ENCODE results near the gene SLC5A12.

The SLC5A12 gene

GRCh38 chr11:26712497-26712896 is 9.4 kb downstream of the SLC5A12 start:
- Histone ChIP-seq H3K4me3 (ENCODE audit: low read length) (no peak overlapping the region), H3K79me2 (ENCODE audit: low read length) (no peaks in the 10 kb centered on the region), H3K4me2 (ENCODE audit: low read depth, low read length) (no peak overlapping the region), H2AFZ (ENCODE audit: low read length) (no peak overlapping the region), H3K9me2 (replicated peaks; ENCODE audit: insufficient read depth, low read length) (no peaks in the 10 kb centered on the region), H3K27ac (ENCODE audit: low read length) (no peak overlapping the region), H3K9ac (ENCODE audit: low read length) (no peak overlapping the region), H4K20me1 (ENCODE audit: insufficient read depth, low read length) (no peaks in the 10 kb centered on the region), H3K9me3 (replicated peaks; ENCODE audit: insufficient read depth, low read length) (no peaks in the 10 kb centered on the region), H3K27me3 (replicated peaks; ENCODE audit: insufficient read depth, low read length) (no peaks in the 10 kb centered on the region), H3K4me1 (ENCODE audit: low read length) (no peaks in the 10 kb centered on the region), H3F3A (ENCODE audit: insufficient read depth, low read length) (no peaks in the 10 kb centered on the region), H3K36me3 (replicated peaks; ENCODE audit: insufficient read depth, low read length) (no peaks in the 10 kb centered on the region)
- TF ChIP-seq EZH2 (optimal IDR thresholded peaks at IDR 0.05; ENCODE audit: low read depth, low read length) (no peak), CTCF (IDR thresholded peaks at IDR 0.05; ENCODE audit: low read length) (no peak), EZH2phosphoT487 (IDR thresholded peaks at IDR 0.05; ENCODE audit: low read length) (no peak)
- DNase-seq = no peak

GRCh38 chr11:26710489-26710888 is 11.4 kb downstream of the SLC5A12 start:
- no peaks in the 10 kb centered on the region for H3K36me3 ChIP-seq (replicated peaks; ENCODE audit: insufficient read depth, low read length)
- TF ChIP-seq EZH2phosphoT487 (IDR thresholded peaks at IDR 0.05; ENCODE audit: low read length) = no peak
- TF ChIP-seq CTCF (IDR thresholded peaks at IDR 0.05; ENCODE audit: low read length) = no peak
- no peak for TF ChIP-seq EZH2 (optimal IDR thresholded peaks at IDR 0.05; ENCODE audit: low read depth, low read length)
- no peak overlapping the region for H3K9ac ChIP-seq (ENCODE audit: low read length)
- no peak overlapping the region for H3K4me2 ChIP-seq (ENCODE audit: low read depth, low read length)
- no peak overlapping the region for H3K4me3 ChIP-seq (ENCODE audit: low read length)
- no peak for DNase-seq
- no peaks in the 10 kb centered on the region for H3K4me1 ChIP-seq (ENCODE audit: low read length)
- no peaks in the 10 kb centered on the region for H4K20me1 ChIP-seq (ENCODE audit: insufficient read depth, low read length)
- H3F3A ChIP-seq (ENCODE audit: insufficient read depth, low read length) = no peaks in the 10 kb centered on the region
- no peaks in the 10 kb centered on the region for H3K79me2 ChIP-seq (ENCODE audit: low read length)
- H3K9me3 ChIP-seq (replicated peaks; ENCODE audit: insufficient read depth, low read length) = no peaks in the 10 kb centered on the region
- no peak overlapping the region for H3K27ac ChIP-seq (ENCODE audit: low read length)
- H3K9me2 ChIP-seq (replicated peaks; ENCODE audit: insufficient read depth, low read length) = no peaks in the 10 kb centered on the region
- H3K27me3 ChIP-seq (replicated peaks; ENCODE audit: insufficient read depth, low read length) = no peaks in the 10 kb centered on the region
- H2AFZ ChIP-seq (ENCODE audit: low read length) = no peak overlapping the region

- Histone ChIP-seq H2AFZ (ENCODE audit: low read length) (no peak overlapping the region), H3K9me2 (replicated peaks; ENCODE audit: insufficient read depth, low read length) (no peaks in the 10 kb centered on the region), H4K20me1 (ENCODE audit: insufficient read depth, low read length) (no peaks in the 10 kb centered on the region), H3K9me3 (replicated peaks; ENCODE audit: insufficient read depth, low read length) (no peaks in the 10 kb centered on the region), H3K36me3 (replicated peaks; ENCODE audit: insufficient read depth, low read length) (no peaks in the 10 kb centered on the region), H3F3A (ENCODE audit: insufficient read depth, low read length) (no peaks in the 10 kb centered on the region), H3K9ac (ENCODE audit: low read length) (no peak overlapping the region), H3K79me2 (ENCODE audit: low read length) (no peaks in the 10 kb centered on the region), H3K4me2 (ENCODE audit: low read depth, low read length) (no peak overlapping the region), H3K27ac (ENCODE audit: low read length) (no peak overlapping the region), H3K4me1 (ENCODE audit: low read length) (no peaks in the 10 kb centered on the region), H3K4me3 (ENCODE audit: low read length) (no peak overlapping the region), H3K27me3 (replicated peaks; ENCODE audit: insufficient read depth, low read length) (no peaks in the 10 kb centered on the region)
- DNase-seq = no peak
- no peak for TF ChIP-seq EZH2 (optimal IDR thresholded peaks at IDR 0.05; ENCODE audit: low read depth, low read length)
Observed at GRCh38 chr11:26708736-26709456, 13.0 kb downstream of the SLC5A12 start.

GRCh38 chr11:26706181-26706580 is 15.7 kb downstream of the SLC5A12 start:
- Histone ChIP-seq H3F3A (ENCODE audit: insufficient read depth, low read length) (no peaks in the 10 kb centered on the region), H3K4me2 (ENCODE audit: low read depth, low read length) (no peak overlapping the region), H3K9me3 (replicated peaks; ENCODE audit: insufficient read depth, low read length) (no peaks in the 10 kb centered on the region), H3K27ac (ENCODE audit: low read length) (no peak overlapping the region), H4K20me1 (ENCODE audit: insufficient read depth, low read length) (no peaks in the 10 kb centered on the region), H3K4me1 (ENCODE audit: low read length) (no peaks in the 10 kb centered on the region), H3K79me2 (ENCODE audit: low read length) (no peaks in the 10 kb centered on the region), H3K36me3 (replicated peaks; ENCODE audit: insufficient read depth, low read length) (no peaks in the 10 kb centered on the region), H3K27me3 (replicated peaks; ENCODE audit: insufficient read depth, low read length) (no peaks in the 10 kb centered on the region), H3K9me2 (replicated peaks; ENCODE audit: insufficient read depth, low read length) (no peaks in the 10 kb centered on the region), H3K9ac (ENCODE audit: low read length) (no peak overlapping the region), H2AFZ (ENCODE audit: low read length) (no peak overlapping the region), H3K4me3 (ENCODE audit: low read length) (no peak overlapping the region)
- no peak for DNase-seq
- TF ChIP-seq EZH2phosphoT487 (IDR thresholded peaks at IDR 0.05; ENCODE audit: low read length) = no peak
- no peak for TF ChIP-seq CTCF (IDR thresholded peaks at IDR 0.05; ENCODE audit: low read length)
- TF ChIP-seq EZH2 (optimal IDR thresholded peaks at IDR 0.05; ENCODE audit: low read depth, low read length) = no peak
